ENCODE results near the gene JADE3. TPM values are rescaled to one million over a fixed set of nuclear protein-coding genes. Genes with fewer than 3 reads are reported as not detected.
"Not testable (repeated sequence)": the region's sequence is repeated elsewhere in the genome, so short reads cannot be mapped to it uniquely, and the experiment has no call there.

JADE3 gene
- total RNA-seq, 6 experiments from 2014 or later: 5.1 to 7.3 (median 5.9) TPM

GRCh38 chrX:46953597-46953996 is 41.4 kb downstream of the JADE3 start:
- H3K27me3 Mint-ChIP-seq (ENCODE audit: insufficient read depth): no peaks in the 10 kb centered on the region
- no peaks in the 10 kb centered on the region for H3K9me3 Mint-ChIP-seq
- H3K36me3 Mint-ChIP-seq (ENCODE audit: low read depth): no peaks in the 10 kb centered on the region
- no peak for DNase-seq
- peaks cover 18% of the 10 kb centered on the region for H3K4me1 Mint-ChIP-seq (ENCODE audit: low read depth)
- TF ChIP-seq, protein P1, sequence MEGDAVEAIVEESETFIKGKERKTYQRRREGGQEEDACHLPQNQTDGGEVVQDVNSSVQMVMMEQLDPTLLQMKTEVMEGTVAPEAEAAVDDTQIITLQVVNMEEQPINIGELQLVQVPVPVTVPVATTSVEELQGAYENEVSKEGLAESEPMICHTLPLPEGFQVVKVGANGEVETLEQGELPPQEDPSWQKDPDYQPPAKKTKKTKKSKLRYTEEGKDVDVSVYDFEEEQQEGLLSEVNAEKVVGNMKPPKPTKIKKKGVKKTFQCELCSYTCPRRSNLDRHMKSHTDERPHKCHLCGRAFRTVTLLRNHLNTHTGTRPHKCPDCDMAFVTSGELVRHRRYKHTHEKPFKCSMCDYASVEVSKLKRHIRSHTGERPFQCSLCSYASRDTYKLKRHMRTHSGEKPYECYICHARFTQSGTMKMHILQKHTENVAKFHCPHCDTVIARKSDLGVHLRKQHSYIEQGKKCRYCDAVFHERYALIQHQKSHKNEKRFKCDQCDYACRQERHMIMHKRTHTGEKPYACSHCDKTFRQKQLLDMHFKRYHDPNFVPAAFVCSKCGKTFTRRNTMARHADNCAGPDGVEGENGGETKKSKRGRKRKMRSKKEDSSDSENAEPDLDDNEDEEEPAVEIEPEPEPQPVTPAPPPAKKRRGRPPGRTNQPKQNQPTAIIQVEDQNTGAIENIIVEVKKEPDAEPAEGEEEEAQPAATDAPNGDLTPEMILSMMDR (IDR thresholded peaks at IDR 0.05): no peak
- no peak overlapping the region; the same call in 1 of the 2 replicates for H3K27ac Mint-ChIP-seq
- H3K4me3 Mint-ChIP-seq: no peak overlapping the region; the same call in 1 of the 2 replicates

DNA sequence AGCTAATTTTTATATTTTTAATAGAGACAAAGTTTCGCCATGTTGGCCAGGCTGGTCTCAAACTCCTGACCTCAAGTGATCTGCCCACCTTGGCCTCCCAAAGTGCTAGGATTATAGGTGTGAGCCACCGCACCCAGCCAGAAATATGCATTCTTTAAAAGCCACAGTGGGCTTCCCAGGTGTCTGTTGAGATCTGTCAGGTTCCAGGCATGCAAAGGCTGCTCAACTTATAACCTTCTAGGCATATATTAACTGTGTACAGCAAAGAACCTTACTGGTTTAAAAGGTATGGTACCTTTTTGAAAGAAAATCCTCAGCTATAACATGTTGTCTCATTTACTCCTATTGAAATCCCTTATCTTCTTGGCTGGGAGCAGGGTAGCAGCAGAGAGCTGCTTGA is 42.5 kb downstream of the JADE3 start:
- DNase-seq: no peak
- no peak overlapping the region for H3K27ac Mint-ChIP-seq
- no peaks in the 10 kb centered on the region for H3K27me3 Mint-ChIP-seq (ENCODE audit: insufficient read depth)
- peaks cover 18% of the 10 kb centered on the region for H3K4me1 Mint-ChIP-seq (ENCODE audit: low read depth)
- H3K4me3 Mint-ChIP-seq: no peak overlapping the region
- no peaks in the 10 kb centered on the region for H3K36me3 Mint-ChIP-seq (ENCODE audit: low read depth)
- TF ChIP-seq, protein P1 (IDR thresholded peaks at IDR 0.05): no peak
- no peaks in the 10 kb centered on the region for H3K9me3 Mint-ChIP-seq

DNA sequence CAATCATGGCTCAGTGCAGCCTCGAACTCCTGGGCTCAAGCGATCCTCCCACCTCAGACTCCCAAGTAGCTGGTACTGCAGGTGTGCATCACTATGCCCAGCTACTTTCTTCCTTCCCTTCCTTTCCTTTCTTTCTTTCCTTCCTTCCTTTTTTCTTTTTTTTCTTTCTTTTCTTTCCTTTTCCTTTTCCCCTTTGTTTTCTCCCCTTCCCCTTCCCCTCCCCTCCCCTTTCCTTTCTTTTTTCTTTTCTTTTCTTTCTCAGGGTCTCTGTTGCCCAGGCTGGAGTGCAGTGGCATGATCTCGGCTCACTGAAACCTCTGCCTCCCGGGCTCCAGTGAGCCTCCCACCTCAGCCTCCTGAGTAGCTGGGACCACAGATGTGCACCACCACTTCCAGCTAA is 44.4 kb downstream of the JADE3 start:
- not testable (repeated sequence) for H3K27me3 Mint-ChIP-seq (ENCODE audit: insufficient read depth); DNase-seq; H3K27ac Mint-ChIP-seq; H3K4me3 Mint-ChIP-seq; H3K36me3 Mint-ChIP-seq (ENCODE audit: low read depth); H3K9me3 Mint-ChIP-seq
- H3K4me1 Mint-ChIP-seq (ENCODE audit: low read depth): peaks cover 18% of the 10 kb centered on the region

GRCh38 chrX:46957297-46957696 is 45.1 kb downstream of the JADE3 start:
- H3K27ac Mint-ChIP-seq: no peak overlapping the region
- TF ChIP-seq, protein P1 (IDR thresholded peaks at IDR 0.05): no peak
- no peaks in the 10 kb centered on the region for H3K27me3 Mint-ChIP-seq (ENCODE audit: insufficient read depth)
- no peak for DNase-seq
- no peaks in the 10 kb centered on the region for H3K36me3 Mint-ChIP-seq (ENCODE audit: low read depth)
- H3K4me3 Mint-ChIP-seq: no peak overlapping the region
- H3K9me3 Mint-ChIP-seq: no peaks in the 10 kb centered on the region
- H3K4me1 Mint-ChIP-seq (ENCODE audit: low read depth): peaks cover 18% of the 10 kb centered on the region

- Mint-ChIP-seq H3K27me3 (ENCODE audit: insufficient read depth) (no peaks in the 10 kb centered on the region), H3K4me1 (ENCODE audit: low read depth) (peaks cover 7% of the 10 kb centered on the region), H3K27ac (no peak overlapping the region), H3K36me3 (ENCODE audit: low read depth) (no peaks in the 10 kb centered on the region), H3K9me3 (no peaks in the 10 kb centered on the region), H3K4me3 (no peak overlapping the region)
- no peak for DNase-seq
- TF ChIP-seq, protein P1 (IDR thresholded peaks at IDR 0.05): no peak
Observed at GRCh38 chrX:46959101-46959500, 46.9 kb downstream of the JADE3 start.

GRCh38 chrX:46959985-46960700 is 47.9 kb downstream of the JADE3 start:
- TF ChIP-seq, protein P1 (IDR thresholded peaks at IDR 0.05): no peak
- no peak for DNase-seq
- H3K9me3 Mint-ChIP-seq: no peaks in the 10 kb centered on the region

More at GRCh38 chrX:46959985-46960700, 47.9 kb downstream of the JADE3 start:
- Mint-ChIP-seq H3K36me3 (ENCODE audit: low read depth) (no peaks in the 10 kb centered on the region), H3K4me3 (no peak overlapping the region), H3K27ac (no peak overlapping the region), H3K27me3 (ENCODE audit: insufficient read depth) (no peaks in the 10 kb centered on the region), H3K4me1 (ENCODE audit: low read depth) (peaks cover 10% of the 10 kb centered on the region)
